ENCODE results near the gene TNP2. TPM values are rescaled to one million over a fixed set of nuclear protein-coding genes. Genes with fewer than 3 reads are reported as not detected.

The TNP2 gene
- total RNA-seq, 1 donor from 2014 or later: not detected

GRCh38 chr16:11259655-11260595, 9.2 kb downstream of the TNP2 start:
- TF ChIP-seq CTCF (conservative IDR thresholded peaks at IDR 0.05; ENCODE audit: low read depth, low read length): no peak
- DNase-seq (ENCODE audit: low read depth): no peak
- H3K4me3 ChIP-seq (ENCODE audit: low read depth, low read length): no peak overlapping the region

GRCh38 chr16:11258553-11259492, 10.3 kb downstream of the TNP2 start:
- no peak for TF ChIP-seq CTCF (conservative IDR thresholded peaks at IDR 0.05; ENCODE audit: low read depth, low read length)

GRCh38 chr16:11257131-11257938, 11.8 kb downstream of the TNP2 start:
- TF ChIP-seq CTCF (conservative IDR thresholded peaks at IDR 0.05; ENCODE audit: low read depth, low read length): peak; percentile 82
- peak overlapping the region; percentile 84 for H3K4me3 ChIP-seq (ENCODE audit: low read depth, low read length)
- peak; percentile 27 for DNase-seq (ENCODE audit: low read depth)

More at GRCh38 chr16:11258553-11259492, 10.3 kb downstream of the TNP2 start:
- no peak for DNase-seq (ENCODE audit: low read depth)
- no peak overlapping the region for H3K4me3 ChIP-seq (ENCODE audit: low read depth, low read length)

GRCh38 chr16:11256661-11257130, 12.4 kb downstream of the TNP2 start:
- peak overlapping the region; percentile 84 for H3K4me3 ChIP-seq (ENCODE audit: low read depth, low read length)
- no peak for DNase-seq (ENCODE audit: low read depth)
- no peak for TF ChIP-seq CTCF (conservative IDR thresholded peaks at IDR 0.05; ENCODE audit: low read depth, low read length)

GRCh38 chr16:11255737-11256660, 13.1 kb downstream of the TNP2 start, which contains the start of gene SOCS1:
Gene SOCS1 (minus strand): TSS chr16:11256204. CDS start chr16:11255478, 726 bp downstream.
- peak within 1 kb of the TSS; percentile 84 for H3K4me3 ChIP-seq (ENCODE audit: low read depth, low read length)
- peak; percentile 62 for TF ChIP-seq CTCF (conservative IDR thresholded peaks at IDR 0.05; ENCODE audit: low read depth, low read length)
- DNase-seq (ENCODE audit: low read depth): no peak

Data from epithelial cell of proximal tubule (primary cell).